Activated T-cell treated with anti-CD3 and anti-CD28 coated beads, Interleukin-2, amount 50 U/mL, for 4 hours (primary cell): ENCODE measurements around the gene SLC6A4. TPM values are rescaled to one million over a fixed set of nuclear protein-coding genes. Genes with fewer than 3 reads are reported as not detected.

Experiments
- ATAC-seq, 2 donors: fragments of 200-7000 bp; cut with Tn5 transposase; one replicate each; pipeline ENCODE4 v1.10.0; 2021
- DNase-seq: peaks from one replicate; pipeline ENCODE4 v3.0.0-alpha.2; 2020
- H3K27me3 Mint-ChIP-seq: one replicate; pipeline ENCODE4 v1.8.0; 2021; ENCODE audit warnings: low read depth, mixed read lengths
- H3K36me3 Mint-ChIP-seq: one replicate; pipeline ENCODE4 v1.8.0; 2022; ENCODE audit warnings: mixed read lengths; ENCODE audit not compliant: insufficient read depth
- H3K4me1 Mint-ChIP-seq: one replicate; pipeline ENCODE4 v1.8.0; 2021; ENCODE audit warnings: low read depth, mixed read lengths
- H3K4me3 Mint-ChIP-seq: one replicate; pipeline ENCODE4 v1.8.0; 2021; ENCODE audit warnings: mild to moderate bottlenecking, moderate library complexity, mixed read lengths
- H3K9me3 Mint-ChIP-seq: one replicate; pipeline ENCODE4 v1.8.0; 2021; ENCODE audit warnings: mixed read lengths
- total RNA-seq, 3 donors: library from RNA; stranded (reverse); gene quantifications; one replicate each; pipeline ENCODE4 v1.2.1, GENCODE V29; 2021

Gene SLC6A4
- not detected for total RNA-seq

GRCh38 chr17:30235386-30236296, at the start of gene SLC6A4:
Gene SLC6A4 (minus strand): TSS chr17:30235697. CDS start chr17:30221958, 13,739 bp downstream.
- peaks cover 18% of the 10 kb centered on the region for H3K4me1 Mint-ChIP-seq
- H3K9me3 Mint-ChIP-seq, result no peaks in the 10 kb centered on the region
- peak; percentile 24 to 34 for ATAC-seq
- peaks cover 59% of the 10 kb centered on the region for H3K27me3 Mint-ChIP-seq
- H3K4me3 Mint-ChIP-seq, result peak within 1 kb of the TSS; percentile 65
- H3K36me3 Mint-ChIP-seq, result no peaks in the 10 kb centered on the region
- no peak for DNase-seq

- H3K4me1 Mint-ChIP-seq, result peaks cover 2% of the 10 kb centered on the region
- no peaks in the 10 kb centered on the region for H3K9me3 Mint-ChIP-seq
- H3K4me3 Mint-ChIP-seq, result no peak overlapping the region
- DNase-seq (no peak), ATAC-seq (no peak)
- H3K27me3 Mint-ChIP-seq, result no peaks in the 10 kb centered on the region
- H3K36me3 Mint-ChIP-seq, result peaks cover 39% of the 10 kb centered on the region
These were observed 43.7 kb upstream of the SLC6A4 start for GRCh38 chr17:30279156-30279555.

- H3K9me3 Mint-ChIP-seq, result no peaks in the 10 kb centered on the region
- no peaks in the 10 kb centered on the region for H3K27me3 Mint-ChIP-seq
- DNase-seq (no peak), ATAC-seq (no peak)
- peaks cover 49% of the 10 kb centered on the region for H3K36me3 Mint-ChIP-seq
- no peak overlapping the region for H3K4me3 Mint-ChIP-seq
- H3K4me1 Mint-ChIP-seq, result peaks cover 2% of the 10 kb centered on the region
These were observed 42.5 kb upstream of the SLC6A4 start for GRCh38 chr17:30278032-30278431.

- H3K4me3 Mint-ChIP-seq, result no peak overlapping the region
- ATAC-seq (no peak), DNase-seq (no peak)
- no peaks in the 10 kb centered on the region for H3K4me1 Mint-ChIP-seq
- peaks cover 62% of the 10 kb centered on the region for H3K36me3 Mint-ChIP-seq
- H3K27me3 Mint-ChIP-seq, result no peaks in the 10 kb centered on the region
- no peaks in the 10 kb centered on the region for H3K9me3 Mint-ChIP-seq
These were observed 40.4 kb upstream of the SLC6A4 start for GRCh38 chr17:30275911-30276310.

DNA sequence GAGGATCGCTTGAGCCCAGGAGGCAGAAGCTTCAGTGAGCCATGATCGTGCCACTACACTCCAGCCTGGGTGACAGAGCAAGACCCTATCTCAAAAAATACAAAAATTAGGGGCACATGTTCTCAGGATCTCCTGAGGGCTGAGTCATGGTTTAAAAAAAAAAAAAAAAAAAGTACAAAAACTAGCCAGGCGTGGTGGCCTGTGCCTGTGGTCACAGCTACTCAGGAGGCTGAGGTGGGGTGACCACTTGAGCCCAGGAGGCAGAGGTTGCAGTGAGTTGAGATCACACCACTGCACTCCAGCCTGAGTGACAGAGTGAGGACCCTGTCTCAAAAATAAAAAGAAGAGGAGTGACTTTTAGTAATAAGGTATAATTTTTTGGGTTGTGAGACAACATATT, 39.4 kb upstream of the SLC6A4 start:
- no peaks in the 10 kb centered on the region for H3K9me3 Mint-ChIP-seq
- DNase-seq (no peak), ATAC-seq (no peak)
- no peak overlapping the region for H3K4me3 Mint-ChIP-seq
- H3K4me1 Mint-ChIP-seq, result no peaks in the 10 kb centered on the region
- peaks cover 60% of the 10 kb centered on the region for H3K36me3 Mint-ChIP-seq
- no peaks in the 10 kb centered on the region for H3K27me3 Mint-ChIP-seq

DNA sequence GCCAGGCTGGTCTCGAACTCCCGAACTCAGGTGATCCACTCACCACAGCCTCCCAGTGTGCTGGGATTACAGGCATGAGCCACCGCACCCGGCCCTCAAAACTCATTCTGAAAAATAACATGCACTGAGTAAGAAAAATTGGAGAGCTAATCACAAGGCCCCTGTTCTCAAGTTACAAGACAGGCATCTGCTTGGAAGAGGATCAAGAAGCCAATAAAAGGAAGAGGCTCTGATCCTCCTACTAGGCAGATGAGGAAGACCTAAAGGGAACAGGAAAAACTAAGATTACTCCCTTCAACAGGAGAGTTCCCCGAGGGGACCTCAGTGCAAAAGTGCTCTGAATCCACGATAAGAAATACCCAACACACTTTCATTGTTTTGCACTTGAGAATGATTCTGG, 37.9 kb upstream of the SLC6A4 start:
- H3K36me3 Mint-ChIP-seq, result peaks cover 58% of the 10 kb centered on the region
- no peak overlapping the region for H3K4me3 Mint-ChIP-seq
- DNase-seq, result no peak
- ATAC-seq, result no peak
- H3K4me1 Mint-ChIP-seq, result no peaks in the 10 kb centered on the region
- no peaks in the 10 kb centered on the region for H3K9me3 Mint-ChIP-seq
- H3K27me3 Mint-ChIP-seq, result no peaks in the 10 kb centered on the region

GRCh38 chr17:30271102-30271501, 35.6 kb upstream of the SLC6A4 start:
- no peak for DNase-seq
- no peaks in the 10 kb centered on the region for H3K9me3 Mint-ChIP-seq
- H3K4me1 Mint-ChIP-seq, result peaks cover 2% of the 10 kb centered on the region
- peaks cover 61% of the 10 kb centered on the region for H3K36me3 Mint-ChIP-seq
- H3K27me3 Mint-ChIP-seq, result no peaks in the 10 kb centered on the region
- no peak overlapping the region for H3K4me3 Mint-ChIP-seq
- ATAC-seq, result no peak

DNA sequence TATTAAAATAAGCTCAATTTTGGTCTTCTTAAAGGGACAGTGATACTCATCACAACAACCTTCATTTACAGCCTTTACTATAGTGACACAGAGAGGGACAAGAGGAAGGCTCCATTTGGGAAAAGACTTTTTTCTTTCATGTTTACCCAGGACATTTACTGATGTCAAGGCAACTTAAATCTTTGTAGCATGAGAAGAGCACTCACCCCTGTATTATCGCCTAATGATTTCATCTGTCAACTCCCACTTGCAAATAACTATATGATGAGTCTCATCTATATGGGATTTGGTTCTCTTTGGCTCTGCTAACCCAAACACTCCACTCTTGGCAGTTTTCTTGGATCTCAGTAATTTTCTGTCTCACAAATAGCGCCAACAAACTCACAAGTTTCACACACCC, 32.1 kb upstream of the SLC6A4 start:
- no peaks in the 10 kb centered on the region for H3K27me3 Mint-ChIP-seq
- peaks cover 57% of the 10 kb centered on the region for H3K36me3 Mint-ChIP-seq
- peaks cover 2% of the 10 kb centered on the region for H3K4me1 Mint-ChIP-seq
- no peaks in the 10 kb centered on the region for H3K9me3 Mint-ChIP-seq
- DNase-seq (no peak), ATAC-seq (no peak)
- H3K4me3 Mint-ChIP-seq, result no peak overlapping the region

DNA sequence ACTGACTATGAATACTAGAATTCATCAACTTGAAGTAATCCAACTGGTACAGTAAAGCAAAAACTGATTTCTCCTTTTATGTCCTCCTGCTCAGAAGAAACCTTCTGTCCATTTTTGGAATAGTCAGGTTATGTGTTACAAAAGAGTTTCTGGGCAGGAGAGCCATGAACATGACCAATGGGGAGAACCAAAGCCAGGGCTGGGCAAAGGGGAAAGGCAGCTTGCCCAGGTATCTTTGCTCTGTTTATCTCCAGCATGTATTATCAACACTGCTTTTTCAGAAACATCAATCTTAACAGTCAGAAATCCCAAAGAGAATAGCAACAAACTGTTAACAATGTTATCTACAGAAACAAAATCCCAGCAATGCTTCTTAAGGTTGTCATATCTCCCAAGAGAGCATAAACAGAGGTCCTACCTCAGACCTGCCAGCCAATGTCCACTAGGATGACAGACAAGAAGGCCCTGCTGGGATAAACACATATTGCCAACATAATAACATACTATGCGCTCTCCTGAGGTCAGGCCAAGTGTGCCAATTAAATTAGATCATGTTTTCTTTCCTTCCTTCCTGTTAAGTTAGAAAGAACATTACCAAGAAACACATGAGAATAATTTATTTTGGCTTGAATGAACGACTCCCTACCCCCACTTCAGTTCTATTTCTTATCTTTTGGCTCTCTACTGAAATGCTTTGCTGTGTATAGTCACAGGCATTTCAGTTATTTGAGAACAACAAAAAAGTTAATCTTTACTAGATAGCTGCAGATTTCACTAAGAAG, 28.2 kb upstream of the SLC6A4 start:
- no peaks in the 10 kb centered on the region for H3K9me3 Mint-ChIP-seq
- H3K36me3 Mint-ChIP-seq, result peaks cover 53% of the 10 kb centered on the region
- no peak overlapping the region for H3K4me3 Mint-ChIP-seq
- peaks cover 4% of the 10 kb centered on the region for H3K4me1 Mint-ChIP-seq
- ATAC-seq, result no peak
- no peak for DNase-seq
- no peaks in the 10 kb centered on the region for H3K27me3 Mint-ChIP-seq

- no peaks in the 10 kb centered on the region for H3K9me3 Mint-ChIP-seq
- H3K4me3 Mint-ChIP-seq, result no peak overlapping the region
- H3K36me3 Mint-ChIP-seq, result peaks cover 39% of the 10 kb centered on the region
These were observed 21.4 kb upstream of the SLC6A4 start for GRCh38 chr17:30256756-30257506.

DNA sequence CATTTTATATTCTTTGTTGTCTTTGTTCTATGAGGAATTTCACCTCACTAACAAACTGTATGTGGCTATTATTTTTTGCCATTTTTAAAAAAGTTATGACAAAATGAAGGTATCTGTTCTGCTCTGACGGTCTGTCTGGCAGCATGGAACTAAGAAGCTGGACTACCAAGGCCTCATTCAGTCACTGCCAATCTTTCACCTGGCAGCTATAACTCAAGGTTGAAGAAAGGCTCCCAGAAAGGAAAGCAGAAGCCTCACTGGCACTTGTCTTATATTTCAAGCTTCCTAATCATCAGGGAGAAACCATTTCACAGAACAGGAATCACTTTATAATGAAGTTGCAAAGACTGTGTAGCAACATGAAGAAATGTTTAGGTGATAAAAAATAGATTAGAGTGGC, 18.7 kb upstream of the SLC6A4 start:
- H3K4me3 Mint-ChIP-seq, result no peak overlapping the region
- H3K27me3 Mint-ChIP-seq, result no peaks in the 10 kb centered on the region
- no peaks in the 10 kb centered on the region for H3K4me1 Mint-ChIP-seq
- no peak for DNase-seq
- no peak for ATAC-seq
- H3K36me3 Mint-ChIP-seq, result peaks cover 36% of the 10 kb centered on the region
- no peaks in the 10 kb centered on the region for H3K9me3 Mint-ChIP-seq

More at GRCh38 chr17:30256756-30257506, 21.4 kb upstream of the SLC6A4 start:
- no peaks in the 10 kb centered on the region for H3K27me3 Mint-ChIP-seq
- ATAC-seq, result no peak
- peaks cover 1% of the 10 kb centered on the region for H3K4me1 Mint-ChIP-seq
- DNase-seq, result no peak

GRCh38 chr17:30253312-30253711, 17.8 kb upstream of the SLC6A4 start:
- ATAC-seq, result no peak

GRCh38 chr17:30251931-30252330, 16.4 kb upstream of the SLC6A4 start:
- Mint-ChIP-seq H3K9me3 (no peaks in the 10 kb centered on the region), H3K36me3 (peaks cover 50% of the 10 kb centered on the region), H3K27me3 (no peaks in the 10 kb centered on the region), H3K4me1 (no peaks in the 10 kb centered on the region), H3K4me3 (no peak overlapping the region)
- ATAC-seq (no peak), DNase-seq (no peak)

More at GRCh38 chr17:30253312-30253711, 17.8 kb upstream of the SLC6A4 start:
- H3K27me3 Mint-ChIP-seq, result no peaks in the 10 kb centered on the region
- DNase-seq, result no peak
- no peaks in the 10 kb centered on the region for H3K4me1 Mint-ChIP-seq
- H3K9me3 Mint-ChIP-seq, result no peaks in the 10 kb centered on the region
- no peak overlapping the region for H3K4me3 Mint-ChIP-seq
- peaks cover 42% of the 10 kb centered on the region for H3K36me3 Mint-ChIP-seq

DNA sequence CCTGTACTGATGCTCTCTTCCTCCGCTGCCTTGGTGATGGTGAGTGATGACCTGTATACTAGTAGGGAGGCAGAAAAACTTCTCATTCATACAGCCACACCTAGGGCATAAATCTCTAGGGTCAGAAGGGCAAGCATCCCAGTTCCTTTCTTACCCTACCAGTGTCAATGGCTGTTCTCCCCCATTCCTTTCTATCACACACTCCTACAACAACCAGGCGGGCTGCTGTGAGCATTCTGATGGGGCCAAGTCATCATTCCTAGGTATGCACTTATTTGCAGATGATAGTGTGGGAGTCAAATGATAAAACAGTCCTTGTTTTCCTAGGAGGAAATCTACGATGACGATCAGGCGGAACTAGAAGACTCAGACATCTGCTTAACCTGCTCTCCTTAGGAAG, 14.0 kb upstream of the SLC6A4 start:
- no peak overlapping the region for H3K4me3 Mint-ChIP-seq
- DNase-seq (no peak), ATAC-seq (no peak)
- no peaks in the 10 kb centered on the region for H3K4me1 Mint-ChIP-seq
- no peaks in the 10 kb centered on the region for H3K27me3 Mint-ChIP-seq
- no peaks in the 10 kb centered on the region for H3K9me3 Mint-ChIP-seq
- H3K36me3 Mint-ChIP-seq, result peaks cover 56% of the 10 kb centered on the region
